GM12875 (cell line): ENCODE results near the gene PLXNA3.

ENCODE experiments used
- H3K4me3 ChIP-seq: one replicate; pipeline ENCODE4 v1.5.1; 2011; ENCODE audit warnings: low read depth, low read length, control low read depth
- CTCF ChIP-seq: IDR thresholded peaks from 2 replicates; pipeline ENCODE4 v1.5.1; 2011; ENCODE audit warnings: low read depth, mild to moderate bottlenecking, control low read depth, inconsistent platforms, low read length, moderate library complexity, borderline replicate concordance; ENCODE audit not compliant: insufficient read depth

PLXNA3 gene

GRCh38 chrX:154458116-154458953 is at the start of gene PLXNA3:
PLXNA3 (plus strand) TSS chrX:154458281; CDS start chrX:154460184, 1,903 bp downstream.
- TF ChIP-seq CTCF, result no peak
- peak within 1 kb of the TSS; percentile 75 for H3K4me3 ChIP-seq

GRCh38 chrX:154408659-154409221 is 49.3 kb upstream of the PLXNA3 start:
- peak overlapping the region; percentile 52 for H3K4me3 ChIP-seq
- no peak for TF ChIP-seq CTCF

- no peak for TF ChIP-seq CTCF
Observed at GRCh38 chrX:154409222-154409871, 48.7 kb upstream of the PLXNA3 start, which contains the start of gene DNASE1L1. DNASE1L1 (minus strand) TSS chrX:154409254; CDS start chrX:154405568, 3,686 bp downstream.

GRCh38 chrX:154411981-154412340 is 46.1 kb upstream of the PLXNA3 start:
- TF ChIP-seq CTCF, result no peak
- H3K4me3 ChIP-seq, result peak overlapping the region; percentile 82

More at GRCh38 chrX:154409222-154409871, 48.7 kb upstream of the PLXNA3 start, which contains the start of gene DNASE1L1:
- peak within 1 kb of the TSS; percentile 52 for H3K4me3 ChIP-seq

GRCh38 chrX:154412468-154412867 is 45.6 kb upstream of the PLXNA3 start:
- TF ChIP-seq CTCF, result no peak
- peak overlapping the region; percentile 82 for H3K4me3 ChIP-seq

- no peak for TF ChIP-seq CTCF
- H3K4me3 ChIP-seq, result no peak overlapping the region
Observed at GRCh38 chrX:154413142-154413541, 44.9 kb upstream of the PLXNA3 start.
